ENCODE results near the gene PPP2R3B.

DNA sequence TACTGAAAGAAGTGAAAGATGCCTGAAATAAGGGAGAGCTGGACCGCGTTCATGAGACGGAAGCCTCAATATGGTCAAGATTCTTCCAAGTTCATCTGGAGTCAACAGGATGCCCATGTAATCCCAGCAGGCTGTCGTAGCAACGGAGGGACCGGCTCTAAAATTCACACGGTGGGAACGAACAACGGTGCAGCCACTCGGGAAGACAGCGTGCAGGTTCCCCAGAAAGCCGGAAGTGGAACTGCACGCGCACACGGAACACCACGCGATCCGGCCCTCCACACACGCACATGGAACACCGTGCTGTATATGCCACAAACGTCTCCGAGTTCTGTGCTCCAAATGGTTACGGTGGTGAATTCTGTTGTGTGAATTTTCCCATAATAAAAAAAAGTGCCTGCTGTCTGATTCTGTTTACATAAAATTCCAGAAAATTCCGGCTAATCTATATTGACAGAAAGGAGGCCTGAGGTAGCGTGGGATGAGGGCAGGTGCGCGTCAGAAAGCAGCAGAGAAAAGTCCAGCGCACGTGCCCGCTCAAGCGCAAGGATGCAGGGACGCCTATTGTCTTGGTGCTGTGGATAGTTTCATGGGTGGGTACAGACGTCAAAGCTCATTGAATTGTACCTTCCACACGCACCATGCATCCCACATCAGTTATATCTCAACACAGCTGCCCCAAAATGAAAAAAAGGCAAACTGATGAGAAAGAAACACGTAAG lies 31.2 kb downstream of the PPP2R3B start:
- TF ChIP-seq BHLHE40 (IDR thresholded peaks at IDR 0.05; ENCODE audit: borderline replicate concordance), result no peak
- no peak for TF ChIP-seq SUZ12 (IDR thresholded peaks at IDR 0.05)
- no peak for TF ChIP-seq FOXM1 (IDR thresholded peaks at IDR 0.05; ENCODE audit: borderline replicate concordance)
- no peak for TF ChIP-seq NFRKB (IDR thresholded peaks at IDR 0.05)
- TF ChIP-seq, protein P1, sequence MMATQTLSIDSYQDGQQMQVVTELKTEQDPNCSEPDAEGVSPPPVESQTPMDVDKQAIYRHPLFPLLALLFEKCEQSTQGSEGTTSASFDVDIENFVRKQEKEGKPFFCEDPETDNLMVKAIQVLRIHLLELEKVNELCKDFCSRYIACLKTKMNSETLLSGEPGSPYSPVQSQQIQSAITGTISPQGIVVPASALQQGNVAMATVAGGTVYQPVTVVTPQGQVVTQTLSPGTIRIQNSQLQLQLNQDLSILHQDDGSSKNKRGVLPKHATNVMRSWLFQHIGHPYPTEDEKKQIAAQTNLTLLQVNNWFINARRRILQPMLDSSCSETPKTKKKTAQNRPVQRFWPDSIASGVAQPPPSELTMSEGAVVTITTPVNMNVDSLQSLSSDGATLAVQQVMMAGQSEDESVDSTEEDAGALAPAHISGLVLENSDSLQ (IDR thresholded peaks at IDR 0.05), result no peak
- TF ChIP-seq LEF1 (IDR thresholded peaks at IDR 0.05; ENCODE audit: borderline replicate concordance), result no peak
- no peak for TF ChIP-seq TARDBP (IDR thresholded peaks at IDR 0.05)
- no peak for TF ChIP-seq ZNF384 (IDR thresholded peaks at IDR 0.05)
- no peak for TF ChIP-seq ELF4 (IDR thresholded peaks at IDR 0.05)
- no peak for TF ChIP-seq ARNT (IDR thresholded peaks at IDR 0.05)
- no peak for TF ChIP-seq FOXA1 (IDR thresholded peaks at IDR 0.05)
- no peak for TF ChIP-seq SP1 (IDR thresholded peaks at IDR 0.05)
- no peak for TF ChIP-seq CTBP1 (IDR thresholded peaks at IDR 0.05; ENCODE audit: borderline replicate concordance)
- TF ChIP-seq HDGF (IDR thresholded peaks at IDR 0.05; ENCODE audit: borderline replicate concordance), result no peak
